Activated CD8-positive, alpha-beta memory T cell treated with anti-CD3 and anti-CD28 coated beads, Interleukin-2, amount 50 U/mL, for 24 hours (primary cell): ENCODE data around the gene LCN6.
"Not testable (repeated sequence)": the region's sequence is repeated elsewhere in the genome, so short reads cannot be mapped to it uniquely, and the experiment has no call there.

Source experiments
- DNase-seq: peaks from one replicate; pipeline ENCODE4 v3.0.0-alpha.2; 2020; ENCODE audit errors: extremely low read depth

Gene LCN6

GRCh38 chr9:136784249-136784996 is 36.1 kb upstream of the LCN6 start:
- DNase-seq: no peak

GRCh38 chr9:136782452-136782851 is 34.1 kb upstream of the LCN6 start:
- DNase-seq: no peak

GRCh38 chr9:136779808-136780207 is 31.5 kb upstream of the LCN6 start:
- no peak for DNase-seq

GRCh38 chr9:136777359-136777758 is 29.0 kb upstream of the LCN6 start:
- no peak for DNase-seq

- DNase-seq: no peak
These were observed 28.6 kb upstream of the LCN6 start for GRCh38 chr9:136776947-136777346.

GRCh38 chr9:136775191-136775590 is 26.9 kb upstream of the LCN6 start:
- no peak for DNase-seq

- no peak for DNase-seq
These were observed 26.2 kb upstream of the LCN6 start for GRCh38 chr9:136774416-136775045.

GRCh38 chr9:136773386-136774044 is 25.2 kb upstream of the LCN6 start:
- no peak for DNase-seq

- DNase-seq: no peak
These were observed 23.6 kb upstream of the LCN6 start for GRCh38 chr9:136771907-136772415.

- DNase-seq: no peak
These were observed 21.4 kb upstream of the LCN6 start for GRCh38 chr9:136769710-136770191.

- not testable (repeated sequence) for DNase-seq
These were observed 18.2 kb upstream of the LCN6 start for GRCh38 chr9:136766410-136767120.

- DNase-seq: not testable (repeated sequence)
These were observed 17.6 kb upstream of the LCN6 start for GRCh38 chr9:136765745-136766409.

GRCh38 chr9:136765041-136765440 is 16.7 kb upstream of the LCN6 start:
- no peak for DNase-seq

- DNase-seq: no peak
These were observed 16.1 kb upstream of the LCN6 start, which contains the start of gene LCN15 for GRCh38 chr9:136764301-136764891. Gene LCN15 (minus strand): TSS chr9:136764518. CDS start chr9:136764488, 30 bp downstream.

- DNase-seq: no peak
These were observed 15.3 kb upstream of the LCN6 start for GRCh38 chr9:136763649-136764035.

GRCh38 chr9:136762915-136763648 is 14.8 kb upstream of the LCN6 start:
- no peak for DNase-seq

- no peak for DNase-seq
These were observed 13.9 kb upstream of the LCN6 start for GRCh38 chr9:136762221-136762691.

- no peak for DNase-seq
These were observed 13.2 kb upstream of the LCN6 start for GRCh38 chr9:136761545-136761981.

GRCh38 chr9:136760834-136761544 is 12.7 kb upstream of the LCN6 start:
- DNase-seq: not testable (repeated sequence)
